Erythroblast (primary cell): ENCODE results near the gene CDC5L.

Experiments
- GATA1 ChIP-seq: IDR thresholded peaks from 2 replicates; pipeline ENCODE4 v1.6.1; 2011; ENCODE audit warnings: low read depth, mild to moderate bottlenecking, control low read depth, low read length, moderate library complexity
- POLR2A ChIP-seq: IDR thresholded peaks from 2 replicates; pipeline ENCODE4 v1.6.1; 2011; ENCODE audit warnings: mild to moderate bottlenecking, low read length

DNA sequence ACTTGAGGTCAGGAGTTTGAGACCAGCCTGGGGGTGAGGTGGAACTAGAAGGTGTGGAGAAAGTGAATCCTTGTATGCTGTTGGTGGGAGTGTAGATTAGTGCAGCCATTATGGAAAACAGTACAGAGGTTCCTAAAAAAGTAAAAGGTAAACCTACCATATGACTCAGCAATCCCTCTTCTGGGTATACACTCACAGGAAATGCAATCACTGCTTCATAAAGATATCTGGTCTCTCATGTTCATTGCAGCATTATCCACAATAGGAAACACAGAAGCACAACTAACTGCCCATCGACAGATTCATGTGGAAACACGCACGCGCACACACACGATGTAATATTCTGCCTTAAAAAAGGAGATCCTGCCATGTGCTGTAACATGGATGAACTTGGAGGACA lies 66.7 kb downstream of the CDC5L start:
- TF ChIP-seq POLR2A: no peak
- no peak for TF ChIP-seq GATA1
